ENCODE results near the gene CNNM4.
A peak's percentile ranks its signal among the peaks of the same experiment; 100 is the strongest.

Gene CNNM4

GRCh38 chr2:96756788-96757476 is 3.8 kb upstream of the CNNM4 start:
- no peak for TF ChIP-seq CTCF (IDR thresholded peaks at IDR 0.05; ENCODE audit: control insufficient read depth, insufficient read depth, low read depth, low read length, missing control alignments)
- DNase-seq (ENCODE audit: low read depth): no peak

GRCh38 chr2:96757477-96757860 is 3.2 kb upstream of the CNNM4 start:
- H3K4me3 ChIP-seq (ENCODE audit: control insufficient read depth, low read depth, low read length): no peak overlapping the region
- TF ChIP-seq CTCF (IDR thresholded peaks at IDR 0.05; ENCODE audit: control insufficient read depth, insufficient read depth, low read depth, low read length, missing control alignments): no peak
- DNase-seq (ENCODE audit: low read depth): no peak

More at GRCh38 chr2:96756788-96757476, 3.8 kb upstream of the CNNM4 start:
- no peak overlapping the region for H3K4me3 ChIP-seq (ENCODE audit: control insufficient read depth, low read depth, low read length)

- no peak for DNase-seq (ENCODE audit: low read depth)
- TF ChIP-seq CTCF (IDR thresholded peaks at IDR 0.05; ENCODE audit: control insufficient read depth, insufficient read depth, low read depth, low read length, missing control alignments): no peak
- H3K4me3 ChIP-seq (ENCODE audit: control insufficient read depth, low read depth, low read length): no peak overlapping the region
Observed at GRCh38 chr2:96758987-96759386, 1.7 kb upstream of the CNNM4 start.

GRCh38 chr2:96759548-96759947 is 1.2 kb upstream of the CNNM4 start:
- DNase-seq (ENCODE audit: low read depth): no peak
- TF ChIP-seq CTCF (IDR thresholded peaks at IDR 0.05; ENCODE audit: control insufficient read depth, insufficient read depth, low read depth, low read length, missing control alignments): no peak
- no peak overlapping the region for H3K4me3 ChIP-seq (ENCODE audit: control insufficient read depth, low read depth, low read length)

- no peak for DNase-seq (ENCODE audit: low read depth)
- H3K4me3 ChIP-seq (ENCODE audit: control insufficient read depth, low read depth, low read length): peak overlapping the region; percentile 70
- TF ChIP-seq CTCF (IDR thresholded peaks at IDR 0.05; ENCODE audit: control insufficient read depth, insufficient read depth, low read depth, low read length, missing control alignments): peak; percentile 32
Observed at GRCh38 chr2:96760986-96761832, 507 bp downstream of the CNNM4 start.

GRCh38 chr2:96762529-96763311 is 2.0 kb downstream of the CNNM4 start:
- no peak for TF ChIP-seq CTCF (IDR thresholded peaks at IDR 0.05; ENCODE audit: control insufficient read depth, insufficient read depth, low read depth, low read length, missing control alignments)
- no peak for DNase-seq (ENCODE audit: low read depth)
- peak overlapping the region; percentile 28 for H3K4me3 ChIP-seq (ENCODE audit: control insufficient read depth, low read depth, low read length)

Data from AG09309 (cell line).